T-helper 2 cell treated with Interferon-gamma antibody and Interleukin-4, amounts not matched to agents 5 μg/mL and 100 μg/mL, for 36 hours (primary cell): ENCODE data around the gene PRSS22.

ENCODE experiments used
- DNase-seq: peaks from one replicate; pipeline ENCODE4 v3.0.0; 2021; ENCODE audit warnings: low spot score
- H3K27ac Mint-ChIP-seq: one replicate; pipeline ENCODE4 v1.8.0; 2021; ENCODE audit warnings: mild to moderate bottlenecking, mixed read lengths
- H3K27me3 Mint-ChIP-seq: one replicate; pipeline ENCODE4 v1.8.0; 2021; ENCODE audit warnings: low read depth, mixed read lengths
- H3K36me3 Mint-ChIP-seq: one replicate; pipeline ENCODE4 v1.8.0; 2021; ENCODE audit warnings: low read depth, mixed read lengths
- H3K4me1 Mint-ChIP-seq: one replicate; pipeline ENCODE4 v1.8.0; 2021; ENCODE audit warnings: low read depth, mixed read lengths
- H3K4me3 Mint-ChIP-seq: one replicate; pipeline ENCODE4 v1.8.0; 2022; ENCODE audit warnings: mild to moderate bottlenecking, moderate library complexity, mixed read lengths
- H3K9me3 Mint-ChIP-seq: one replicate; pipeline ENCODE4 v1.8.0; 2021; ENCODE audit warnings: mixed read lengths

The PRSS22 gene

DNA sequence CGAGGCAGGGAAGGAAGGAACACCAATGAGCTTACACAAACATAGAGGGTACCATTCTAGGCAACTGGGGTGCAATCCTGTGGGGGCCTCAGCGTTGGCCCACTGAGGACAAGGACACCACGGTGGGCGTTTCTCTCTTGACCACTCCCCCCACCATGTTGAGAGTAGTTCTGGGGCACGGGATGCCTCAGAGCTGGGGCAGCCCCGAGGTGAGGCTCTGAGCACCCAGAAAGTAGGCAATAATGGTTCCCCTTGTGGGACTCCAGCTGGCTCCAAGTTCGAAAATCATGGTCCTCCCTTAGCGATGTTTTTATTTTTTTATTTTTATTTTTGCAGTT, 35.8 kb downstream of the PRSS22 start:
- Mint-ChIP-seq H3K4me3 (no peak overlapping the region), H3K4me1 (no peaks in the 10 kb centered on the region), H3K27me3 (no peaks in the 10 kb centered on the region), H3K36me3 (no peaks in the 10 kb centered on the region), H3K27ac (no peak overlapping the region), H3K9me3 (no peaks in the 10 kb centered on the region)
- DNase-seq = no peak

DNA sequence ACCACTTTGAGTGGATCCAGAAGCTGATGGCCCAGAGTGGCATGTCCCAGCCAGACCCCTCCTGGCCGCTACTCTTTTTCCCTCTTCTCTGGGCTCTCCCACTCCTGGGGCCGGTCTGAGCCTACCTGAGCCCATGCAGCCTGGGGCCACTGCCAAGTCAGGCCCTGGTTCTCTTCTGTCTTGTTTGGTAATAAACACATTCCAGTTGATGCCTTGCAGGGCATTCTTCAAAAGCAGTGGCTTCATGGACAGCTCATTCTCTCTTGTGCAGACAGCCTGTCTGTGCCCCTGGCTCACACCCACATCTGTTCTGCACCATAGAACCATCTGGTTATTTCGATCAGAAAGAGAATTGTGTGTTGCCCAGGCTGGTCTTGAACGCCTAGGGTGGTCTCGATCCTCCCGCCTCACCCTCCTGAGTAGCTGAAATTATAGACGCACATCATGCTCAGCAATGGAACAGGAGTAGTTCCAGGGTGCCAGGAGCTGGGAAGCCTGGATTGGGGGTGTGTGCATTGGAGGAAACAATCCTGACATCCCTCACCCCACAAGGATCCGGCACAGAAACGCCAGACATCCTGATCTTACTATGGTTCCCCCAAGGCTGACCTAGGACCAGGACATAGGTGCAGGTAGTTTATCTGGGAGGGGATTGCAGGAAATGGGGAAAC, 36.3 kb downstream of the PRSS22 start:
- Mint-ChIP-seq H3K27me3 (no peaks in the 10 kb centered on the region), H3K4me1 (no peaks in the 10 kb centered on the region), H3K9me3 (no peaks in the 10 kb centered on the region), H3K4me3 (no peak overlapping the region), H3K36me3 (no peaks in the 10 kb centered on the region), H3K27ac (no peak overlapping the region)
- no peak for DNase-seq

DNA sequence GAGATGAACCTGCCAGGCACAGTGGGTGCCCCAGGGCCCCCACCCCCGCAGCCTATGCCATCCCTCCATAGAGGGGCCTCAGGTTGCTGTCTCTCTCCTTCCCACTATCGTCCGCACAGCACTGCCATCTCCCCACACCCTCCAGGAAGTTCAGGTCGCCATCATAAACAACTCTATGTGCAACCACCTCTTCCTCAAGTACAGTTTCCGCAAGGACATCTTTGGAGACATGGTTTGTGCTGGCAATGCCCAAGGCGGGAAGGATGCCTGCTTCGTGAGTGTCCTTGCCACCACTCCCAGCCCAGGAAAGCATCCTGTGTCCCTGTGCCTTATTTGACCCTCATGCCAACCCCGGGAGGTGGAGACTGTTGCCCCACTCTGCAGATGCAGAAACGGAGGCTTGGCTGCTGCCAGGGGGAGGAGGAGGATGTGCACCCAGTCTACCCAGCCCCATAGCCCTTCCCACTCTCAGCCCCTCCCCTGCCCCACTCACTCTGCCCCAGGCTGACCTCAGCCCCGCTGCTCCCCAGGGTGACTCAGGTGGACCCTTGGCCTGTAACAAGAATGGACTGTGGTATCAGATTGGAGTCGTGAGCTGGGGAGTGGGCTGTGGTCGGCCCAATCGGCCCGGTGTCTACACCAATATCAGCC, 37.0 kb downstream of the PRSS22 start:
- Mint-ChIP-seq H3K4me3 (no peak overlapping the region), H3K4me1 (no peaks in the 10 kb centered on the region), H3K36me3 (no peaks in the 10 kb centered on the region), H3K9me3 (no peaks in the 10 kb centered on the region), H3K27ac (no peak overlapping the region), H3K27me3 (no peaks in the 10 kb centered on the region)
- no peak for DNase-seq

DNA sequence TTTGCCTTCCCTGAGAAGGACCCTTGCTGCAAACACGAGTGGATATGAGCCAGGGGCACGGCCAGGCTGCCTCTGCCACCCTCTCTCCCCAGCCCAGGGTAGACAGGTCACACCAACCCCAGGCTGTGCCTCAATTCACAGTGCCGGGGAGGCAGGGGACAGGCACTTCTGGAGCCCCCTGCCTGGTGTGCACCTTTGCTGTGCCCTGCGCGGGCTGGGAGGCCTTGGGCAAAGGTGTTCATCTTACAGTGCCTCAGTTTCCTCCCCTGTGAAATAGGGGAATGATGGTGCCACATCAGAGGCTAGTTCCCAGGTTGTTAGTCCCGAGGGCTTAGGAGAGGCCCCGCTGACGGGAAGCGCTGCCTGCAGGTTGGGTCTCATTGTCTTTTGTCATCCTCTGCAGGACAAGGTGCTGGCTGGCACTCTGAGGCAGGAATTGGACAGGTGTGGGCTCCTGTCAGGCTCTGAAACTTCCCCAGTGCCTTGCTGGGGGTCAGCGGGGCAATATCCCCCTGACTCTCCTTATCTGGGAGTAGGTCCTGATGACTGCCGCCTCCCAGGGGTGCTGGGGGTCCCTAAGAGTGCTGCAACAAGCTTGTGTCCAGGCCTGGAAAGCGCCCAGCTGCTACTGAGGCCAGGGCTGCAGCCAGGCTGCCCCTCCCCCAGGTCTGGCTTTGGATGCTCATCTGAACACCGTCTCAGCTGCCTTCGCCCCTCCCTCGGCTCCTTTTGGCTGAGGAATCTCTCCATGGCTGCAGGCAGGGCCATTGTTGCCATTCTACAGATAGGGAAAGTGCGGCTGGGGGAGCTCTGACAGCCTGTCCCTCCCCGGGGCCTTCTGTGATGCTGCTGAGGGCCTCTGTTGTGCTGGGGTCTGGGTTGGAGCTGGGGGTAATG, 37.8 kb downstream of the PRSS22 start:
- H3K4me1 Mint-ChIP-seq = no peaks in the 10 kb centered on the region
- H3K27ac Mint-ChIP-seq = no peak overlapping the region
- no peaks in the 10 kb centered on the region for H3K36me3 Mint-ChIP-seq
- H3K27me3 Mint-ChIP-seq = no peaks in the 10 kb centered on the region
- H3K9me3 Mint-ChIP-seq = no peaks in the 10 kb centered on the region
- no peak for DNase-seq
- no peak overlapping the region for H3K4me3 Mint-ChIP-seq

DNA sequence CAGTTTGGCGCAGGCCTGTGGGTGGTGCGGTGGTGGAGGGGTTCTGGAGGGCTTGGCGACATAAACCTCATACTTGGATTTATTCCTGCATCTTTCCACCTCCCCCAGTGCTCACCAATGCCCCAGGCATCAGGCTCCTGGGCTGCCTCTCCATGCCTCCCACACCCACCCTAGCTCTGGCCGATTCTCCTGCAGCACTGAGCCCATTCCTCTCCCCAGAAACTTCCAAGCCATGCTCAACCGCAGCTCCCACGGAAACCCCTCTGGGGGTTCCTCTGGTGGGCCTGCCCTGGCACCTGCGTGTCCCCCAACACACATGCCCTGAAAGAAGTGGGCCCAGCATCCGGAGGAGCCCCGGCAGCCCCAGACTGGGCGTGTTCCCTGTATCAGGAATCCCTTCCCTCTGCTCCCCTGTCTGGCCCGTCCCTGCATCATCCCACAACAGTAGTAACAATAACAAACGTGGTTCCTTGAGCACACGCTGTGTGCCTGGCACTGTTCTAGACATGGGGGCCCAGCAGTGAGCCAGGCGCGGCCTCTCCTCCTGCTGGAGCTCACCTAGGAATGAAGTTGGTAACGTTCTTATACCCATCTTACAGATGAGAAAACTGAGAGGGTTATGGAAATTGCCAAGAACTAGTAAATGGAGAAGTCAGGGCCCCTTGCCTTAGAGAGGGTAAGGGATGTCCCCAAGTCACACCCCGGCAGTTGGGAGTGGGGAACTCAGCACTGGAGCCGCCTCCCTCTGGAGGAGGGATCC, 38.6 kb downstream of the PRSS22 start:
- Mint-ChIP-seq H3K27me3 (no peaks in the 10 kb centered on the region), H3K9me3 (no peaks in the 10 kb centered on the region), H3K36me3 (no peaks in the 10 kb centered on the region), H3K27ac (no peak overlapping the region), H3K4me3 (no peak overlapping the region), H3K4me1 (no peaks in the 10 kb centered on the region)
- DNase-seq = no peak

DNA sequence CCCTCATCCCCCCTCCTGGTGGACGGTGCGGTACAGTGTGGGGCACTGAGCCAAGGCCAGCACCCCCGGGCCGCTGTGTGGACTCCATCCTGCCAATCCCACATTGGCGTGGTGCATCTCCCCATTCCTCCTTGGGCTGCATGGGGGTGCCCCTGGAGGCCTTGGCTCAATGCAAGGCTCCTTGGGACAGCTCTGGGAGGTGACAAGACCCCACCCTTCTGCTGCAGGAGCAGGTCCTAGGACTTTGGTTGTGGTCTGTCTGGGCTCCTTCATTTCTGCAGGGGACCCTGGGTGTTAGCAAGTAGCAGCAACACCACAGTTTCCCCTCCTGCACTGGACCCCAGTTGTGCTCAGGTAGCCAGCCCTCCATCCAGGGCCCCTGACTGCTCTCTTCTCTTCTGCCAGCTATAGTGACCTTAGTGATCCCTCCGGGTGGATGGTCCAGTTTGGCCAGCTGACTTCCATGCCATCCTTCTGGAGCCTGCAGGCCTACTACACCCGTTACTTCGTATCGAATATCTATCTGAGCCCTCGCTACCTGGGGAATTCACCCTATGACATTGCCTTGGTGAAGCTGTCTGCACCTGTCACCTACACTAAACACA, 39.6 kb downstream of the PRSS22 start:
- Mint-ChIP-seq H3K27ac (no peak overlapping the region), H3K4me1 (no peaks in the 10 kb centered on the region), H3K36me3 (no peaks in the 10 kb centered on the region), H3K4me3 (no peak overlapping the region), H3K27me3 (no peaks in the 10 kb centered on the region), H3K9me3 (no peaks in the 10 kb centered on the region)
- no peak for DNase-seq

DNA sequence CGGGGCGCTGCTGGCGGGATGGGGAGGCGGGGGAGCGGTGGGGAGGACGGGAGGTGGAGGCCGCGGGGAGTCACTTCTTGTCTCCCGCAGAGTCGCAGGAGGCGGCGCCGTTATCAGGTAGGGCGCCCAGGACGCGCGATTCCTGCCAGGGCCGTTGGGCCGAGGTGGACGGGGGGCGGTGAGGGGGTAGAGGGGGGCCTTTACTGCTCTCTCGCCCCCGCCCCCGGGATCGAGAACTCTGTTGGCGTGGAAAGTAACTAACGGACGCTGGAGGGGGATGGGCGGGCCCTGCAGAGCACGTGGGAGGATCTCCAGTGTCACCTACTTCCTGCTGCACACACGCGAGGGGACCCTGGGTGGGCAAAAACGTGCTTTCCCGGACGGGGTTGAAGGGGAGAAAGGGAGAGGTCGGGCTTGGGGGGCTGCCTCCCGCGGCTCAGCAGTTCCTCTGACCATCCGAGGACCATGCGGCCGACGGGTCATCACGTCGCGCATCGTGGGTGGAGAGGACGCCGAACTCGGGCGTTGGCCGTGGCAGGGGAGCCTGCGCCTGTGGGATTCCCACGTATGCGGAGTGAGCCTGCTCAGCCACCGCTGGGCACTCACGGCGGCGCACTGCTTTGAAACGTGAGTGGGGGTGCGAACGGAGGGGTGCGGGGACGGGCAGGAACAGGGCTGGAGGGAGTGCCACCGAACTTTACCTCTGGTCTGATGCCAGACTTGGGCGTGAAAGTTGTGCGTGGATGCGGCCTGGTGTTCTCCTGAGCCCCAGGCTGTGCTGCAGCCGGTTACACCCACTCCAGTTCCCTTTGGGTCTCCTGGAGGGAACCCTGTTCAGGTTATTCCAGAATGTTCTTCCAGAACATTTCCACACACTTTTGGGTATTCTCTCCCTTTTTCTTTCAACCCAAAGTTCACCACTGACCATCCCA, 40.4 kb downstream of the PRSS22 start:
- Mint-ChIP-seq H3K4me3 (no peak overlapping the region), H3K9me3 (no peaks in the 10 kb centered on the region), H3K27me3 (no peaks in the 10 kb centered on the region), H3K27ac (no peak overlapping the region), H3K4me1 (no peaks in the 10 kb centered on the region), H3K36me3 (no peaks in the 10 kb centered on the region)
- no peak for DNase-seq

DNA sequence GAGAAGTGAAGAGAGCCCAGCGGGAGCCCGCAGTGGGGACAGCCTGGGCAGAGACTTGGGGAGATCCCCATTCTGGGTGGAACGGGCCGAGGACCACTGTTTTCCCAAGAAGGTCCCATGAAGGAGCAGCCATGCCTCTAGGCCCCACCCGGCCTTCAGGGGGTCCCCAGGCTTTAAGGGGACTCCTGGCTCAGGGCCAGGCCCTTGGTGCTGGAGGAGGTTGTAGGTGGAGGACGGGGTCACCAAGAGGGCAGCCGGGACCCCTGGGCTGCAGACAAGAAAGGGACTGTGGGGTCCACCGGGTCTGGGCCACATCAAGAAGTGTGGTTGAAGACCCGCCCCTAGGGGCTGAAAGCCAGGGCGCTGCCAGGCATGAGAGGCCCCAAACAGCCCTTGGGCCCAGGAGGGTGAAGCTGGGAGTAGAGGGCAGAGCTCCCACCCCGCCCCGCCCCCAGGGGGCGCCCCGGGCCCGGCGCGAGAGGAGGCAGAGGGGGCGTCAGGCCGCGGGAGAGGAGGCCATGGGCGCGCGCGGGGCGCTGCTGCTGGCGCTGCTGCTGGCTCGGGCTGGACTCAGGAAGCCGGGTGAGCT, 41.1 kb downstream of the PRSS22 start, which contains the start of gene PRSS21:
Gene PRSS21, plus strand, starts transcription at position 487 of the 589 bp plus-strand sequence. Its CDS starts 32 bp downstream, at position 519.
- Mint-ChIP-seq H3K9me3 (no peaks in the 10 kb centered on the region), H3K36me3 (no peaks in the 10 kb centered on the region), H3K27ac (no peak within 1 kb of the TSS), H3K4me3 (no peak within 1 kb of the TSS), H3K4me1 (no peaks in the 10 kb centered on the region), H3K27me3 (no peaks in the 10 kb centered on the region)
- DNase-seq = no peak

DNA sequence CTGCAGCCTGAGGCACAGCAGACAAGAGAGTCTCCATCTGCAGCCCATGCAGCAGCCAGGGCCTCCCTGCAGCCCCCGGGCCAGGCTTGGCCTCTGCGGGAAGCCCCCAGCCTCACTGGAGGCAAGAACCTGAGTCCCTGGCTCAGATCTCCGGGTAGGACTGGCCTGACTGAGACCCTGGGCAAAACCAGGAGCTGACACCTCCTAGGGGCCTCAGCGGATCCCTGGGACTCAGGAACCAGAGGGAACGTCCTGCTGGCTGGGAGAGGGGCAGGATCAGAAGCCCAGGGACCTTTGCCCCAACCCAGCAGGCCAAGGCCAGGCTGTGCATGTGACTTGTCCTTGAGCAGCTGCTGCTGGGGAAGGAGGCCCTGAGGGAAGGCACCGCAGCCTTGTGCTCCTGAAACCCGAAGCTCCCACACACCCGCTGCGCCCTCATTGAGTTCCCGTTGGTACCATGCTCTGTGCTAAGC, 42.6 kb downstream of the PRSS22 start:
- H3K9me3 Mint-ChIP-seq = no peaks in the 10 kb centered on the region
- DNase-seq = no peak
- no peaks in the 10 kb centered on the region for H3K36me3 Mint-ChIP-seq
- H3K27me3 Mint-ChIP-seq = peaks cover under 1% of the 10 kb centered on the region
- H3K4me3 Mint-ChIP-seq = no peak overlapping the region
- H3K27ac Mint-ChIP-seq = no peak overlapping the region
- H3K4me1 Mint-ChIP-seq = no peaks in the 10 kb centered on the region

DNA sequence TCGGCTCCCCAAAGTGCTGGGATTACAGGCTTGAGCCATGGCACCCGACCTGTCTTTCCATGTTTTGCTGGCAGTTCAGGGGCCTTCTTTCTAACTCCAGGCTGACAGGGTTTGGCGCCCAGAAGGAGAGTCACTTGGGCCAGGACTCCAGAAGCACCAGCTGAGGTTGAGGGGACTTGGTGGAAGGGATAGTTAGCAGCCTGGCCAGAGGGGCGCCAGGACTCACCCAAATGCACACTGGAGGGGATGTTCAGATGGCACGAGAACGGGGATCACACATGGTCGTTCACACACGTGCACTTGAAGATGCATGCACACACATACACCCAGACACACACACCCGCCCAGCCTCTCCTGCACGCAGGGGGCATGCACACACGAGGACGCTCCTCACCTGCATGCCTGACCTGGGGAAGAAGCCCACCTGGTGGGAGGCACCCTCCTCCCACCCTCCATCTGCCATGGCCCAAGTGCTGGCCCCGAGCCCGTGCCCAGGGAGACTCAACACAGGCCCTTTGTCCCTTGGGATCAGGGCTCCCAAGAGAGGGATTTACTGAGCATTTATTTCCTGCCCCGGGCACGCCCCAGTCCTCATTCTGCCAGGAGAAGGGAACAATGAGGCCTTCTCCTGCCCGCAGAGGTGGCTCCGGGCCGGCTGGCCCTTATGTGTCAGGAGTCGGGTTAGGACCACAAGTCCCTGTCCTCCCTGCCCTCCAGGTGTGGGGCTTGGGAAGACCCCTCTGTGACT, 43.2 kb downstream of the PRSS22 start:
- H3K27ac Mint-ChIP-seq = no peak overlapping the region

DNA sequence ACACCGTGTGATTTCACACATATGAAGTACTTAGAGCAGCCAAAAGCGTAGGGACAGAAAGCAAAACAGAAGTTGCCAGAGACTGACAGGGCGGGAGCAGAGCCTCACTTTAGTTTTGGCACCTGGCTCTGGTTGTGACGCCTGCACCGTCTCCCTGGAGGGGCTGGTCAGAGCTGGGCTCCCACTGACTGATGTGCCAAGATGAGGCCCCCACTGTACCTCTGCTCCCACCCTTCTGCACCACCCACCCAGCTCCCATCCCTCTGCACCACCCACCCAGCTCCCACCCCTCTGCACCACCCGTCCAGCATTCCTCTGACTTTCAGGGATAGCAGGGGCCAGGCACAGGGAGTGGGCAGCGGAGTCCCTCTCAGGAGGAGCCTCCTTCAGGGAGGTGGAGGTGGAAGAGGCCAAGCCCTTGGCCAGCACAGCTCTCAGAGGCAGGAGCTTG, 44.2 kb downstream of the PRSS22 start:
- H3K9me3 Mint-ChIP-seq = no peaks in the 10 kb centered on the region
- H3K27ac Mint-ChIP-seq = no peak overlapping the region
- no peak for DNase-seq
- no peaks in the 10 kb centered on the region for H3K36me3 Mint-ChIP-seq
- no peak overlapping the region for H3K4me3 Mint-ChIP-seq
- H3K4me1 Mint-ChIP-seq = no peaks in the 10 kb centered on the region
- H3K27me3 Mint-ChIP-seq = peaks cover 6% of the 10 kb centered on the region

More for the DNA sequence above, 43.2 kb downstream of the PRSS22 start:
- H3K9me3 Mint-ChIP-seq = no peaks in the 10 kb centered on the region
- H3K4me1 Mint-ChIP-seq = no peaks in the 10 kb centered on the region
- H3K27me3 Mint-ChIP-seq = peaks cover 4% of the 10 kb centered on the region
- no peak overlapping the region for H3K4me3 Mint-ChIP-seq
- H3K36me3 Mint-ChIP-seq = no peaks in the 10 kb centered on the region
- DNase-seq = no peak
